A549 (cell line): ENCODE data around the gene TRIM8. TPM values are rescaled to one million over a fixed set of nuclear protein-coding genes. Genes with fewer than 3 reads are reported as not detected.

Experiments
- ATAC-seq, 2 experiments: fragments of 200-7000 bp in 1 of 2; fragments of >200 bp in 1 of 2; cut with Nextera tagmentation in 1 of 2; cut with Tn5 transposase in 1 of 2; 3 replicates each; pipeline versions ENCODE4 v1.8.0 to v1.9.1; 2018 to 2020; ENCODE audit warnings: mild to moderate bottlenecking in 1 of 2, moderate library complexity in 1 of 2
- CTCF ChIA-PET: fragments of 300-600 bp; sonication (Branson Sonifier 250); formaldehyde crosslinking; extraction: SDS; loops from one replicate; lab custom pipeline; 2021; ENCODE audit warnings: antibody characterized with exemption, inconsistent platforms; lab: Yijun Ruan, JAX
- POLR2A ChIA-PET: fragments of 350-600 bp; formaldehyde crosslinking; extraction: SDS; loops from one replicate; lab custom pipeline; 2021; ENCODE audit warnings: antibody characterized with exemption, inconsistent platforms; lab: Yijun Ruan, JAX
- DNase-seq, 2 experiments: peaks; one replicate each; pipeline versions ENCODE4 v3.0.0 to v3.0.0-alpha.2; 2011 to 2016; ENCODE audit warnings: low read depth in 1 of 2, low spot score in 1 of 2
- FAIRE-seq: peaks from 2 replicates; lab custom pipeline; 2011; peaks lifted over from hg19 to GRCh38; lab: Jason Lieb, UNC
- H3K27ac ChIP-seq, 2 experiments: fragments of >200 bp; sonication (Bioruptor Twin); formaldehyde crosslinking; 3 replicates each; pipeline ENCODE4 v1.5.1; 2016 to 2017
- H3K4me1 ChIP-seq: fragments of >200 bp; sonication (Bioruptor Twin); formaldehyde crosslinking; 3 replicates; pipeline ENCODE4 v1.6.1; 2016
- H3K4me2 ChIP-seq: fragments of >200 bp; sonication (Bioruptor Twin); formaldehyde crosslinking; 3 replicates; pipeline ENCODE4 v1.6.1; 2016
- H3K4me3 ChIP-seq: fragments of >200 bp; sonication (Bioruptor Twin); formaldehyde crosslinking; 3 replicates; pipeline ENCODE4 v1.5.1; 2016
- H3K9me3 ChIP-seq: fragments of >200 bp; sonication (Bioruptor Twin); formaldehyde crosslinking; 3 replicates; pipeline ENCODE4 v1.6.1; 2016
- CBX2 ChIP-seq: fragments of 200-600 bp; sonication (generic); IDR thresholded peaks from 2 replicates; pipeline ENCODE4 v1.6.1; 2016; ENCODE audit warnings: low read depth, mild to moderate bottlenecking, borderline replicate concordance
- CHD2 ChIP-seq: fragments of 150-350 bp; IDR thresholded peaks from 2 replicates; pipeline ENCODE4 v1.6.1; 2014; ENCODE audit warnings: low read length; ENCODE audit not compliant: partially characterized antibody
- EHMT2 ChIP-seq: fragments of 200-600 bp; sonication (generic); IDR thresholded peaks from 2 replicates; pipeline ENCODE4 v1.6.1; 2016; ENCODE audit warnings: antibody characterized with exemption, low read depth, mild to moderate bottlenecking, moderate library complexity
- EP300 ChIP-seq, 2 experiments: fragments of >200 bp; sonication (Bioruptor Twin); formaldehyde crosslinking; IDR thresholded peaks; 2 replicates in 1 of 2; 3 replicates in 1 of 2; pipeline ENCODE4 v1.6.1; 2016 to 2017
- FOSB ChIP-seq: fragments of 250-450 bp; sonication (Bioruptor Pico); IDR thresholded peaks from 2 replicates; pipeline ENCODE4 v1.5.0; 2020; ENCODE audit warnings: mild to moderate bottlenecking, moderate library complexity
- FOSL2 ChIP-seq, 2 experiments: fragments of 450-650 bp in 1 of 2; fragments of >200 bp in 1 of 2; sonication (Bioruptor Twin) in 1 of 2; formaldehyde crosslinking; IDR thresholded peaks; 2 replicates each; pipeline versions ENCODE4 v1.5.0 to v1.6.1; 2016 to 2020; ENCODE audit warnings: mild to moderate bottlenecking in 1 of 2, moderate library complexity in 1 of 2
- FOXS1 ChIP-seq: fragments of 250-450 bp; sonication (Bioruptor Pico); IDR thresholded peaks from 2 replicates; pipeline ENCODE4 v1.5.0; 2020; ENCODE audit warnings: mild to moderate bottlenecking, moderate library complexity
- HDAC2 ChIP-seq: fragments of 200-600 bp; sonication (generic); IDR thresholded peaks from 2 replicates; pipeline ENCODE4 v1.6.1; 2016
- HMGXB4 ChIP-seq: fragments of 250-450 bp; sonication (Bioruptor Pico); IDR thresholded peaks from 2 replicates; pipeline ENCODE4 v1.5.0; 2021; ENCODE audit warnings: mild to moderate bottlenecking, moderate library complexity, borderline replicate concordance
- KDM1A ChIP-seq: fragments of 200-600 bp; sonication (generic); IDR thresholded peaks from 2 replicates; pipeline ENCODE4 v1.6.1; 2016; ENCODE audit warnings: low read depth, mild to moderate bottlenecking
- NFE2L2 ChIP-seq: fragments of 150-350 bp; conservative IDR thresholded peaks from 2 replicates; pipeline ENCODE4 v1.6.1; 2014; ENCODE audit warnings: low read length
- NPAS2 ChIP-seq: fragments of 250-450 bp; sonication (Bioruptor Pico); IDR thresholded peaks from 2 replicates; pipeline ENCODE4 v1.8.0; 2022; ENCODE audit warnings: mild to moderate bottlenecking, moderate library complexity, borderline replicate concordance
- NR3C1 ChIP-seq: fragments of >200 bp; sonication (Bioruptor Twin); formaldehyde crosslinking; IDR thresholded peaks from 3 replicates; pipeline ENCODE4 v1.6.1; 2017
- POLR2A ChIP-seq: IDR thresholded peaks from 2 replicates; pipeline ENCODE4 v1.6.1; 2012; ENCODE audit warnings: mild to moderate bottlenecking, low read length
- RARB ChIP-seq: fragments of 250-450 bp; sonication (Bioruptor Pico); IDR thresholded peaks from 2 replicates; pipeline ENCODE4 v1.8.0; 2021; ENCODE audit warnings: mild to moderate bottlenecking, moderate library complexity
- RFX5 ChIP-seq: fragments of 450-650 bp; IDR thresholded peaks from 2 replicates; pipeline ENCODE4 v1.7.1; 2014; ENCODE audit warnings: antibody characterized with exemption, mild to moderate bottlenecking, moderate library complexity
- SREBF2 ChIP-seq: fragments of 450-650 bp; IDR thresholded peaks from 2 replicates; pipeline ENCODE4 v1.6.1; 2014; ENCODE audit warnings: mild to moderate bottlenecking, moderate library complexity
- TFCP2L1 ChIP-seq: fragments of 250-450 bp; sonication (Bioruptor Pico); IDR thresholded peaks from 2 replicates; pipeline ENCODE4 v1.5.0; 2021; ENCODE audit warnings: mild to moderate bottlenecking
- TP53 ChIP-seq: fragments of 250-450 bp; sonication (Bioruptor Pico); IDR thresholded peaks from 2 replicates; pipeline ENCODE4 v1.5.0; 2021; ENCODE audit warnings: mild to moderate bottlenecking, moderate library complexity
- ZNF302 ChIP-seq: fragments of 250-450 bp; sonication (Bioruptor Pico); IDR thresholded peaks from 2 replicates; pipeline ENCODE4 v1.9.0; 2021; ENCODE audit warnings: inconsistent platforms, mild to moderate bottlenecking, moderate library complexity
- ZSCAN20 ChIP-seq: fragments of 250-450 bp; sonication (Bioruptor Pico); IDR thresholded peaks from 2 replicates; pipeline ENCODE4 v1.8.0; 2022; ENCODE audit warnings: mild to moderate bottlenecking, moderate library complexity
- WGBS: methylation state at CpG from one replicate; pipeline ENCODE4 v1.1.6; 2017; ENCODE audit errors: missing lambda C conversion rate; 5-methylcytosine and 5-hydroxymethylcytosine counted together
- polyA plus RNA-seq, 4 experiments: library from polyadenylated mRNA; depleted of rRNA in 3 of 4; stranded (reverse); fragments of >200 nt; fragmentation: RNase III in 1 of 4; extraction: RNeasy Plus Mini Kit Qiagen cat#74134 plus additional on column Dnase treatment in 1 of 4; gene quantifications; 2 replicates in 3 of 4; 3 replicates in 1 of 4; pipeline ENCODE4 v1.2.3, GENCODE V29; 2011 to 2017
- TF ChIP-seq, protein P1 (sequence below): fragments of >200 bp; sonication (Bioruptor Twin); formaldehyde crosslinking; IDR thresholded peaks from 2 replicates; pipeline ENCODE4 v1.6.1; 2016
- TF ChIP-seq, protein P2 (sequence below): IDR thresholded peaks from 2 replicates; pipeline ENCODE4 v1.6.1; 2012
- TF ChIP-seq, protein P3 (sequence below): fragments of >200 bp; sonication (Bioruptor Twin); formaldehyde crosslinking; IDR thresholded peaks from 3 replicates; pipeline ENCODE4 v1.6.1; 2016
- TF ChIP-seq, protein P4 (sequence below): fragments of >200 bp; sonication (Bioruptor Twin); formaldehyde crosslinking; IDR thresholded peaks from 3 replicates; pipeline ENCODE4 v1.5.1; 2016
- TF ChIP-seq, protein P5 (sequence below): IDR thresholded peaks from 2 replicates; pipeline ENCODE4 v1.6.1; 2012

The TRIM8 gene
- polyA plus RNA-seq, 2 of the 4 experiments (the other 2 are of a cell fraction): 22.8 to 32.5 TPM

DNA sequence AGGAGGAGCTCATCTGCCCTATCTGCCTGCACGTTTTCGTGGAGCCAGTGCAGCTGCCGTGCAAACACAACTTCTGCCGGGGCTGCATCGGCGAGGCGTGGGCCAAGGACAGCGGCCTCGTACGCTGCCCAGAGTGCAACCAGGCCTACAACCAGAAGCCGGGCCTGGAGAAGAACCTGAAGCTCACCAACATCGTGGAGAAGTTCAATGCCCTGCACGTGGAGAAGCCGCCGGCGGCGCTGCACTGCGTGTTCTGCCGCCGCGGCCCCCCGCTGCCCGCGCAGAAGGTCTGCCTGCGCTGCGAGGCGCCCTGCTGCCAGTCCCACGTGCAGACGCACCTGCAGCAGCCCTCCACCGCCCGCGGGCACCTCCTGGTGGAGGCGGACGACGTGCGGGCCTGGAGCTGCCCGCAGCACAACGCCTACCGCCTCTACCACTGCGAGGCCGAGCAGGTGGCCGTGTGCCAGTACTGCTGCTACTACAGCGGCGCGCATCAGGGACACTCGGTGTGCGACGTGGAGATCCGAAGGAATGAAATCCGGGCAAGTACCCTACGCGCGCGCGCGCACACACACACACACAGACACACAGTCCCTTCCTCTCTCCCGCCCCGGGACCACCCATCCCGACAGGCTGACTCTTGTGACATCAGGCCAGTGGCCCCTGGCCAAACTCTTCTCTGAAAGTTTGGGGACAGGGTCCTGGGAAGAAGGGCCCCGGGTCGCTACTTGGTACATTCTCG lies 538 bp downstream of the TRIM8 start (continued):
- TF ChIP-seq FOSB (CRISPR knock-in tag) (no peak), NR3C1 (no peak), KDM1A (no peak), TFCP2L1 (no peak), RFX5 (no peak), NPAS2 (peak; percentile 86; the same call in 1 of the 2 replicates), FOXS1 (no peak), RARB (no peak), ZSCAN20 (no peak), NFE2L2 (no peak), CBX2 (no peak), FOSL2 (IDR thresholded peaks at IDR 0.05) (no peak), FOSL2 (CRISPR knock-in tag; IDR thresholded peaks at IDR 0.05) (no peak), CHD2 (no peak), ZNF302 (CRISPR knock-in tag) (no peak), TP53 (CRISPR knock-in tag) (no peak), HDAC2 (no peak), HMGXB4 (CRISPR knock-in tag) (no peak), POLR2A (peak; percentile 50)
- TF ChIP-seq, protein P1, sequence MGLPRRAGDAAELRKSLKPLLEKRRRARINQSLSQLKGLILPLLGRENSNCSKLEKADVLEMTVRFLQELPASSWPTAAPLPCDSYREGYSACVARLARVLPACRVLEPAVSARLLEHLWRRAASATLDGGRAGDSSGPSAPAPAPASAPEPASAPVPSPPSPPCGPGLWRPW: no peak
- TF ChIP-seq, protein P2, sequence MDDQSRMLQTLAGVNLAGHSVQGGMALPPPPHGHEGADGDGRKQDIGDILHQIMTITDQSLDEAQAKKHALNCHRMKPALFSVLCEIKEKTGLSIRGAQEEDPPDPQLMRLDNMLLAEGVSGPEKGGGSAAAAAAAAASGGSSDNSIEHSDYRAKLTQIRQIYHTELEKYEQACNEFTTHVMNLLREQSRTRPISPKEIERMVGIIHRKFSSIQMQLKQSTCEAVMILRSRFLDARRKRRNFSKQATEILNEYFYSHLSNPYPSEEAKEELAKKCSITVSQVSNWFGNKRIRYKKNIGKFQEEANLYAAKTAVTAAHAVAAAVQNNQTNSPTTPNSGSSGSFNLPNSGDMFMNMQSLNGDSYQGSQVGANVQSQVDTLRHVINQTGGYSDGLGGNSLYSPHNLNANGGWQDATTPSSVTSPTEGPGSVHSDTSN: no peak
- TF ChIP-seq, protein P3, sequence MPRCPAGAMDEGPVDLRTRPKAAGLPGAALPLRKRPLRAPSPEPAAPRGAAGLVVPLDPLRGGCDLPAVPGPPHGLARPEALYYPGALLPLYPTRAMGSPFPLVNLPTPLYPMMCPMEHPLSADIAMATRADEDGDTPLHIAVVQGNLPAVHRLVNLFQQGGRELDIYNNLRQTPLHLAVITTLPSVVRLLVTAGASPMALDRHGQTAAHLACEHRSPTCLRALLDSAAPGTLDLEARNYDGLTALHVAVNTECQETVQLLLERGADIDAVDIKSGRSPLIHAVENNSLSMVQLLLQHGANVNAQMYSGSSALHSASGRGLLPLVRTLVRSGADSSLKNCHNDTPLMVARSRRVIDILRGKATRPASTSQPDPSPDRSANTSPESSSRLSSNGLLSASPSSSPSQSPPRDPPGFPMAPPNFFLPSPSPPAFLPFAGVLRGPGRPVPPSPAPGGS: no peak; the same call in 2 of the 3 replicates
- TF ChIP-seq, protein P4, sequence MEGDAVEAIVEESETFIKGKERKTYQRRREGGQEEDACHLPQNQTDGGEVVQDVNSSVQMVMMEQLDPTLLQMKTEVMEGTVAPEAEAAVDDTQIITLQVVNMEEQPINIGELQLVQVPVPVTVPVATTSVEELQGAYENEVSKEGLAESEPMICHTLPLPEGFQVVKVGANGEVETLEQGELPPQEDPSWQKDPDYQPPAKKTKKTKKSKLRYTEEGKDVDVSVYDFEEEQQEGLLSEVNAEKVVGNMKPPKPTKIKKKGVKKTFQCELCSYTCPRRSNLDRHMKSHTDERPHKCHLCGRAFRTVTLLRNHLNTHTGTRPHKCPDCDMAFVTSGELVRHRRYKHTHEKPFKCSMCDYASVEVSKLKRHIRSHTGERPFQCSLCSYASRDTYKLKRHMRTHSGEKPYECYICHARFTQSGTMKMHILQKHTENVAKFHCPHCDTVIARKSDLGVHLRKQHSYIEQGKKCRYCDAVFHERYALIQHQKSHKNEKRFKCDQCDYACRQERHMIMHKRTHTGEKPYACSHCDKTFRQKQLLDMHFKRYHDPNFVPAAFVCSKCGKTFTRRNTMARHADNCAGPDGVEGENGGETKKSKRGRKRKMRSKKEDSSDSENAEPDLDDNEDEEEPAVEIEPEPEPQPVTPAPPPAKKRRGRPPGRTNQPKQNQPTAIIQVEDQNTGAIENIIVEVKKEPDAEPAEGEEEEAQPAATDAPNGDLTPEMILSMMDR: peak; percentile 57
- TF ChIP-seq, protein P5, sequence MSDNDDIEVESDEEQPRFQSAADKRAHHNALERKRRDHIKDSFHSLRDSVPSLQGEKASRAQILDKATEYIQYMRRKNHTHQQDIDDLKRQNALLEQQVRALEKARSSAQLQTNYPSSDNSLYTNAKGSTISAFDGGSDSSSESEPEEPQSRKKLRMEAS: peak; percentile 99
- TF ChIP-seq, all 56 proteins: peak for 14

DNA sequence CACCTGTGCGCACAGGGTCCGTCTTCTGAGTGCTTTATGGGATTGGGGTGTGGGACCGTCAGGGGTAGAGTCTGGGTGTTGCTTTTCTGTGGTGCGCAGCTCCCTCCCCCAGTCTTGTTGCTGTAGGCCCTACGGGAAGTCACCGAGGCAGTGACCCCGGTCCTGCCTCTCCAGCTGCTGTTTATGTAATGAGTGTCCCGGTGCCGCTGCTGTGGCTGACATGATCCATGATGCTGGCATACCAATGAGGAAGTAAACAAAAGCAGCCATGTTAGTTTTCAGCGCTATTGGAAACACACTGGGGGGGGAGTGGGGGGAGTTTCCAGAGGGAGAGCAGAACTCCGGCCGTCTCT lies 1.1 kb downstream of the TRIM8 start:
- ChIA-PET CTCF (interaction anchor here (0.6 to 3.8 kb wide), 31 partner anchors 11 to 707 kb away, joined by 3 to 38 read pairs (median 4); partner anchors contain the start of genes ACTR1A, ARL3, SFXN2 and SUFU), POLR2A (interaction anchor here (0.9 to 2.5 kb wide), 7 partner anchors 10 to 272 kb away, joined by 3 to 15 read pairs (median 4); partner anchors contain the start of genes ACTR1A, ARL3, CNNM2 and SFXN2)
- DNase-seq (peak; percentile 55 to 74), ATAC-seq (peak; percentile 7 to 26; a peak in 4 of 6 replicates), FAIRE-seq (no peak)
- Histone ChIP-seq H3K27ac (peak overlapping the region; percentile 98), H3K4me2 (peak overlapping the region; percentile 99), H3K9me3 (no peaks in the 10 kb centered on the region), H3K4me1 (peaks cover 22% of the 10 kb centered on the region), H3K4me3 (peak overlapping the region; percentile 94)
- TF ChIP-seq RARB: no peak
- TF ChIP-seq ZSCAN20: no peak
- TF ChIP-seq SREBF2: no peak
- TF ChIP-seq EP300 (IDR thresholded peaks at IDR 0.05): no peak
- TF ChIP-seq POLR2A: no peak
- TF ChIP-seq, protein P3: no peak
- TF ChIP-seq EHMT2: no peak
- no peak for TF ChIP-seq TP53 (CRISPR knock-in tag)
- no peak for TF ChIP-seq FOXS1
- WGBS: 4% methylated on average over 12 of the region's 12 CpGs
